T-helper 1 cell treated with Interleukin-12 subunit alpha and Interleukin-12 subunit beta and Interleukin-4 antibody, amounts not matched to agents 30 ng/mL and 1 ng/mL, for 36 hours (primary cell): ENCODE results near the gene CST7. TPM values are rescaled to one million over a fixed set of nuclear protein-coding genes. Genes with fewer than 3 reads are reported as not detected.

ENCODE experiments used
- intact Hi-C: fragments of 100-400 bp; cut with micrococcal nuclease; formaldehyde crosslinking; loops from one replicate; pipeline ENCODE4 v1.15.1; 2024
- total RNA-seq: library from RNA; stranded (reverse); gene quantifications from 2 replicates; pipeline ENCODE4 v1.2.3, GENCODE V29; 2022

The CST7 gene
- total RNA-seq, 1 donor from 2014 or later, result 89.9 TPM

- intact Hi-C loops, result no loop called here
These were observed 32.7 kb downstream of the CST7 start for GRCh38 chr20:24981790-24982189.

- intact Hi-C loops, result no loop called here
These were observed 34.8 kb downstream of the CST7 start for GRCh38 chr20:24983896-24984295.

GRCh38 chr20:24984961-24985640 lies 36.0 kb downstream of the CST7 start:
- intact Hi-C loops, result no loop called here

- intact Hi-C loops, result no loop called here
These were observed 36.7 kb downstream of the CST7 start for GRCh38 chr20:24985802-24986201.

GRCh38 chr20:24986436-24987015 lies 37.5 kb downstream of the CST7 start:
- intact Hi-C loops, result no loop called here

- intact Hi-C loops, result no loop called here
These were observed 38.2 kb downstream of the CST7 start for GRCh38 chr20:24987244-24987643.

GRCh38 chr20:24987873-24988835 lies 39.1 kb downstream of the CST7 start:
- intact Hi-C loops, result no loop called here

GRCh38 chr20:24989162-24989561 lies 40.1 kb downstream of the CST7 start:
- intact Hi-C loops, result no loop called here

GRCh38 chr20:24990810-24991252 lies 41.8 kb downstream of the CST7 start:
- intact Hi-C loops, result no loop called here

- intact Hi-C loops, result loop anchor here (1.0 to 2.0 kb wide), 13 partner anchors 37 to 1634 kb away; partner anchors contain the start of genes ABHD12, CST7, ENTPD6 and GINS1
These were observed 42.9 kb downstream of the CST7 start for GRCh38 chr20:24991897-24992486.

GRCh38 chr20:24992487-24993205 lies 43.6 kb downstream of the CST7 start, which contains the start of gene APMAP:
TSS of gene APMAP (minus strand) at chr20:24992751. CDS start at chr20:24992688, 63 bp downstream.
- intact Hi-C loops, result loop anchor here (1.0 to 2.0 kb wide), 13 partner anchors 37 to 1634 kb away; partner anchors contain the start of genes ABHD12, CST7, ENTPD6 and GINS1

GRCh38 chr20:24993337-24994185 lies 44.5 kb downstream of the CST7 start:
- intact Hi-C loops, result loop anchor here (1.0 to 2.0 kb wide), 3 partner anchors 303 to 967 kb away; partner anchors contain the start of gene NANP

GRCh38 chr20:24994186-24994465 lies 45.1 kb downstream of the CST7 start:
- intact Hi-C loops, result loop anchor here (1.0 kb wide), 1 partner anchor 302 kb away; no protein-coding TSS in a partner anchor

- intact Hi-C loops, result loop anchor here (1.0 kb wide), 4 partner anchors 71 to 405 kb away; no protein-coding TSS in a partner anchor
These were observed 45.6 kb downstream of the CST7 start for GRCh38 chr20:24994470-24995368.

- intact Hi-C loops, result loop anchor here (1.0 kb wide), 3 partner anchors 69 to 403 kb away; no protein-coding TSS in a partner anchor
These were observed 46.8 kb downstream of the CST7 start for GRCh38 chr20:24995741-24996448.

- intact Hi-C loops, result no loop called here
These were observed 47.6 kb downstream of the CST7 start for GRCh38 chr20:24996449-24997377.

GRCh38 chr20:24998121-24998520 lies 49.1 kb downstream of the CST7 start:
- intact Hi-C loops, result no loop called here
